ENCODE results near the gene HTR6.

- TF ChIP-seq CTCF (conservative IDR thresholded peaks at IDR 0.05; ENCODE audit: low read length) (no peak), EZH2phosphoT487 (IDR thresholded peaks at IDR 0.05; ENCODE audit: borderline replicate concordance) (no peak)
Measured at GRCh38 chr1:19654886-19655717, 9.6 kb upstream of the HTR6 start.

Measured in Loucy (cell line).